AG04450 (cell line): Measurements from ENCODE around the gene NUB1. TPM values are rescaled to one million over a fixed set of nuclear protein-coding genes. Genes with fewer than 3 reads are reported as not detected.

ENCODE experiments used
- CTCF ChIA-PET: fragments of 300-600, 350-600 bp; formaldehyde crosslinking; extraction: SDS; loops from one replicate; lab custom pipeline; 2022; ENCODE audit warnings: antibody characterized with exemption, inconsistent platforms; lab: Charles Lee
- POLR2A ChIA-PET: fragments of 350-600 bp; formaldehyde crosslinking; extraction: SDS; loops from one replicate; lab custom pipeline; 2021; ENCODE audit warnings: antibody characterized with exemption, inconsistent platforms; lab: Yijun Ruan, JAX
- DNase-seq: peaks from one replicate; pipeline ENCODE4 v3.0.0-alpha.2; 2011; ENCODE audit warnings: low read depth, low spot score
- H3K27ac ChIP-seq: one replicate; pipeline ENCODE4 v1.5.1; 2012; ENCODE audit warnings: low read depth, low read length, control low read depth
- H3K27me3 ChIP-seq: one replicate; pipeline ENCODE4 v1.6.0; 2012; ENCODE audit warnings: low read length; ENCODE audit not compliant: control insufficient read depth, insufficient read depth
- H3K4me3 ChIP-seq: 2 replicates; pipeline ENCODE4 v1.5.1; 2011; ENCODE audit warnings: mild to moderate bottlenecking, low read depth, low read length, control low read depth
- H3K9me3 ChIP-seq: 2 replicates; pipeline ENCODE4 v1.5.1; 2012; ENCODE audit warnings: low read length; ENCODE audit not compliant: control insufficient read depth, insufficient read depth
- CTCF ChIP-seq: IDR thresholded peaks from 2 replicates; pipeline ENCODE4 v1.5.1; 2011; ENCODE audit warnings: low read depth, low read length, control low read depth, inconsistent platforms
- polyA plus RNA-seq: library from polyadenylated mRNA; depleted of rRNA; stranded (reverse); fragments of >200 nt; gene quantifications from 2 replicates; pipeline ENCODE4 v1.2.3, GENCODE V29; 2011

The NUB1 gene
- polyA plus RNA-seq, 1 experiment: 64.1 TPM

DNA sequence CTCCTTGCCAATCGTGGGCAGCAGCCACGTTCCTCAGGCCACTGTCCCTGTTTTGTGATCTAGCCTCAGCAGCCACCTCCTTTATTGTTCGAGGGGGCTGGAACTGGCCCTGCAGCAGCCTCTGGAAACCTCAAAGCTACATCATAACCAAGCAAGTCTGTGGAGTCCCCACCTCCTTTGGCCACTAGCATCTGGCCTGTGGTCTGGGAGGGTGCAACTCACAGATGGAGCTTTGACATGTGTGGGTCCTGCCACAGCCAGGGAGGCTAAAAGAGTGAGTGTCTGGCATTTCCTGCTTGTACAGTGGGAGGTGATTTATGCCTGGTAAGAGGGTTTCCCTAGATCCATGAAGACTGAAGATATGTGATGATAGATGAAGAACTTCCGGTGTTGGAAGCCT lies 32.3 kb upstream of the NUB1 start:
- Histone ChIP-seq H3K27ac (no peak overlapping the region), H3K4me3 (no peak overlapping the region), H3K27me3 (peaks cover 3% of the 10 kb centered on the region), H3K9me3 (peaks cover 8% of the 10 kb centered on the region)
- ChIA-PET CTCF (interaction anchor here (0.6 to 2.8 kb wide), 8 partner anchors 8 to 953 kb away, joined by 3 to 12 read pairs (median 5); no protein-coding TSS in a partner anchor), POLR2A (no interaction called here)
- DNase-seq: no peak
- TF ChIP-seq CTCF: no peak

DNA sequence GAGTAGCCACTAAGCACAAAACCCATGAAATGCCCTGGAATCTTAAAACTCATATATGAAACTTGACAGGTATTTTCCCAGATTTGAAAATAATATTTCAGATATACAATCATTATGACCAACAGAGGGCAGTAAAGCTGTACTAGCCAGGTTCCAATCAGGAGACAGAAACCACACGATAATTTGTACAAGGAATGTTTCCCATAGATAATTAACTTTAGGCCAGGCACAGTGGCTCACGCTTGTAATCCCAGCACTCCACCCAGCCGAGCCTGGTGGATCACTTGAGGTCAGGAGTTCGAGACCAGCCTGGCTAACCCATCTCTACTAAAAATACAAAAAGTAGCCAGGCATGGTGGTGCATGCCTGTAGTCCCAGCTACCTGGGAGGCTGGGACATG lies 31.0 kb upstream of the NUB1 start:
- ChIA-PET CTCF (interaction anchor here (0.6 to 2.8 kb wide), 13 partner anchors 8 to 448 kb away, joined by 3 to 12 read pairs (median 5); no protein-coding TSS in a partner anchor), POLR2A (no interaction called here)
- H3K27me3 ChIP-seq: peaks cover 3% of the 10 kb centered on the region

GRCh38 chr7:151311294-151311864 lies 30.2 kb upstream of the NUB1 start:
- ChIA-PET POLR2A (interaction anchor here (0.6 kb wide), 1 partner anchor 116 kb away, joined by 6 read pairs; no protein-coding TSS in a partner anchor), CTCF (interaction anchor here (1.0 to 2.8 kb wide), 9 partner anchors 9 to 447 kb away, joined by 3 to 10 read pairs (median 5); no protein-coding TSS in a partner anchor)
- peak; percentile 11; the same call in 1 of the 2 replicates for TF ChIP-seq CTCF
- Histone ChIP-seq H3K27ac (no peak overlapping the region), H3K9me3 (peaks cover 8% of the 10 kb centered on the region), H3K4me3 (no peak overlapping the region), H3K27me3 (peaks cover 3% of the 10 kb centered on the region)
- no peak for DNase-seq

More for the DNA sequence above, 31.0 kb upstream of the NUB1 start:
- DNase-seq: no peak
- H3K4me3 ChIP-seq: no peak overlapping the region
- peaks cover 8% of the 10 kb centered on the region for H3K9me3 ChIP-seq
- TF ChIP-seq CTCF: peak; percentile 41
- H3K27ac ChIP-seq: no peak overlapping the region

- H3K4me3 ChIP-seq: no peak overlapping the region
- ChIA-PET POLR2A (no interaction called here), CTCF (no interaction called here)
- H3K9me3 ChIP-seq: peaks cover 8% of the 10 kb centered on the region
- no peak for DNase-seq
- TF ChIP-seq CTCF: no peak
- H3K27ac ChIP-seq: no peak overlapping the region
- H3K27me3 ChIP-seq: peaks cover 3% of the 10 kb centered on the region
These were observed 29.3 kb upstream of the NUB1 start for GRCh38 chr7:151312356-151312755.
